ENCODE measurements around the gene MANSC1. TPM values are rescaled to one million over a fixed set of nuclear protein-coding genes. Genes with fewer than 3 reads are reported as not detected.
"Not testable (repeated sequence)": the region's sequence is repeated elsewhere in the genome, so short reads cannot be mapped to it uniquely, and the experiment has no call there.

Gene MANSC1
- total RNA-seq, 1 donor from 2014 or later = 5.6 TPM

- TF ChIP-seq CTCF (conservative IDR thresholded peaks at IDR 0.05) = no peak
- Mint-ChIP-seq H3K36me3 (ENCODE audit: low read depth) (no peaks in the 10 kb centered on the region), H3K4me1 (peaks cover 37% of the 10 kb centered on the region), H3K4me3 (peak overlapping the region; percentile 39), H3K27me3 (ENCODE audit: low read depth) (peaks cover 8% of the 10 kb centered on the region), H3K27ac (ENCODE audit: unreplicated experiment) (no peak overlapping the region), H3K9me3 (no peaks in the 10 kb centered on the region)
- DNase-seq (ENCODE audit: low read depth, low spot score) = no peak
Observed at GRCh38 chr12:12353807-12354206, 3.8 kb upstream of the MANSC1 start.

- H3K27me3 Mint-ChIP-seq (ENCODE audit: low read depth) = peaks cover 9% of the 10 kb centered on the region
- no peaks in the 10 kb centered on the region for H3K9me3 Mint-ChIP-seq
- H3K27ac Mint-ChIP-seq (ENCODE audit: unreplicated experiment) = no peak overlapping the region
- H3K4me1 Mint-ChIP-seq = peaks cover 32% of the 10 kb centered on the region
- no peak for DNase-seq (ENCODE audit: low read depth, low spot score)
- no peaks in the 10 kb centered on the region for H3K36me3 Mint-ChIP-seq (ENCODE audit: low read depth)
- peak overlapping the region; percentile 39 for H3K4me3 Mint-ChIP-seq
- no peak for TF ChIP-seq CTCF (conservative IDR thresholded peaks at IDR 0.05)
Observed at GRCh38 chr12:12353276-12353675, 3.2 kb upstream of the MANSC1 start.

GRCh38 chr12:12351468-12352185, 1.6 kb upstream of the MANSC1 start:
- H3K36me3 Mint-ChIP-seq (ENCODE audit: low read depth); DNase-seq (ENCODE audit: low read depth, low spot score); H3K27ac Mint-ChIP-seq (ENCODE audit: unreplicated experiment): not testable (repeated sequence)

GRCh38 chr12:12350868-12351463, 924 bp upstream of the MANSC1 start:
- peaks cover 3% of the 10 kb centered on the region for H3K36me3 Mint-ChIP-seq (ENCODE audit: low read depth)
- no peak for TF ChIP-seq CTCF (conservative IDR thresholded peaks at IDR 0.05)
- H3K9me3 Mint-ChIP-seq = no peaks in the 10 kb centered on the region
- DNase-seq (ENCODE audit: low read depth, low spot score) = no peak
- H3K4me3 Mint-ChIP-seq = peak overlapping the region; percentile 81
- H3K27me3 Mint-ChIP-seq (ENCODE audit: low read depth) = peaks cover 10% of the 10 kb centered on the region
- no peak overlapping the region for H3K27ac Mint-ChIP-seq (ENCODE audit: unreplicated experiment)
- H3K4me1 Mint-ChIP-seq = peaks cover 15% of the 10 kb centered on the region

More at GRCh38 chr12:12351468-12352185, 1.6 kb upstream of the MANSC1 start:
- H3K9me3 Mint-ChIP-seq; H3K27me3 Mint-ChIP-seq (ENCODE audit: low read depth); H3K4me3 Mint-ChIP-seq: not testable (repeated sequence)
- H3K4me1 Mint-ChIP-seq = peaks cover 18% of the 10 kb centered on the region

- H3K4me1 Mint-ChIP-seq = peaks cover 14% of the 10 kb centered on the region
- no peaks in the 10 kb centered on the region for H3K27me3 Mint-ChIP-seq (ENCODE audit: low read depth)
- no peaks in the 10 kb centered on the region for H3K9me3 Mint-ChIP-seq
- H3K36me3 Mint-ChIP-seq (ENCODE audit: low read depth) = peaks cover 3% of the 10 kb centered on the region
- H3K4me3 Mint-ChIP-seq = no peak overlapping the region
- H3K27ac Mint-ChIP-seq (ENCODE audit: unreplicated experiment) = no peak overlapping the region
- TF ChIP-seq CTCF (conservative IDR thresholded peaks at IDR 0.05) = no peak
- no peak for DNase-seq (ENCODE audit: low read depth, low spot score)
Observed at GRCh38 chr12:12338527-12339168, 11.4 kb downstream of the MANSC1 start.

- Mint-ChIP-seq H3K36me3 (ENCODE audit: low read depth) (peaks cover 3% of the 10 kb centered on the region), H3K4me1 (peaks cover 16% of the 10 kb centered on the region), H3K9me3 (no peaks in the 10 kb centered on the region), H3K27ac (ENCODE audit: unreplicated experiment) (no peak overlapping the region), H3K4me3 (no peak overlapping the region), H3K27me3 (ENCODE audit: low read depth) (no peaks in the 10 kb centered on the region)
- TF ChIP-seq CTCF (conservative IDR thresholded peaks at IDR 0.05) = no peak
- DNase-seq (ENCODE audit: low read depth, low spot score) = no peak
Observed at GRCh38 chr12:12336511-12336910, 13.5 kb downstream of the MANSC1 start.
